ENCODE data around the gene OR2T4.

OR2T4 gene, protein sequence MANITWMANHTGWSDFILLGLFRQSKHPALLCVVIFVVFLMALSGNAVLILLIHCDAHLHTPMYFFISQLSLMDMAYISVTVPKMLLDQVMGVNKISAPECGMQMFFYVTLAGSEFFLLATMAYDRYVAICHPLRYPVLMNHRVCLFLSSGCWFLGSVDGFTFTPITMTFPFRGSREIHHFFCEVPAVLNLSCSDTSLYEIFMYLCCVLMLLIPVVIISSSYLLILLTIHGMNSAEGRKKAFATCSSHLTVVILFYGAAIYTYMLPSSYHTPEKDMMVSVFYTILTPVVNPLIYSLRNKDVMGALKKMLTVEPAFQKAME

DNA sequence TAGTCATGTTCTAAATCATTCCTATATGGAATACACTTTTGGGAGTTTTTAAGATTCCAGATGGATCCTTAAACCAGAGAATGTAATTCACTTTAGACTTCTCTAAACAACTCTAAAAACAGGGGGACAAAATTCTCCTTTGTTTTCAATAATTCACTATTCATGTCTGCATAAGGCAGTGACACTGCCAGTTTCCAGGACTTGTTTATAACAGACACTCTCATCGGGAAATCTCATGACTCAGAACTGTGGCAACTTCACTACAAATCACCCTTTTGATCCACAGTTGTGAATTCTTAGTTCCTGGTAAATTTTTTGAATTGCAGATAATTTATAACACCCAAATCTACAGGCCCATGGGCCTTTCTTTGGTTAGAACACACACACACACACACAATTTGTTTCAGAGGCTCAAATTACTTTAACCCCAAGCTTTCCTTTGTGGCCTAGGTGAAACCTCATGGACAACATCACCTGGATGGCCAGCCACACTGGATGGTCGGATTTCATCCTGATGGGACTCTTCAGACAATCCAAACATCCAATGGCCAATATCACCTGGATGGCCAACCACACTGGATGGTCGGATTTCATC lies at the start of gene OR2T4:
Gene OR2T4 (plus strand): TSS at position 545 of the 595 bp plus-strand sequence. CDS start 0 bp downstream, at position 545.
- no peak for DNase-seq

DNA sequence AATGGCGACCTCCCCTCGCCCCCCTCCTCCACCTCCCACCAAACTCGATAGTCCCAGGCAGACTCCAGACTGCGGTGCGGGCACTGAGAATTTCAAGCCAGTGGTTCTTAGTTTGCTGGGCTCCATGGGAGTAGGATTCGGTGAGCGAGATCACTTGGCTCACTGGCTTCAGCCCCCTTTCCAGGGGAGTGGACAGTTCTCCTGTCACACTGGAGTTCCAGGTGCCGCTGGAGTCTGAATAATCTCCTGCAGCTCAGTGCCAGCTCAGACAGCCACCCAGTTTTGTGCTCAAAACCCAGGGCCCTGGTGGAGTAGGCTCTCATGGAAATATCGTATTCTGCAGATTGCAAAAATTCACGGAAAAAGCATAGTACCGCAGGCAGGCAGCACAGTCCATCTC lies 44.7 kb upstream of the OR2T4 start:
- DNase-seq = no peak

DNA sequence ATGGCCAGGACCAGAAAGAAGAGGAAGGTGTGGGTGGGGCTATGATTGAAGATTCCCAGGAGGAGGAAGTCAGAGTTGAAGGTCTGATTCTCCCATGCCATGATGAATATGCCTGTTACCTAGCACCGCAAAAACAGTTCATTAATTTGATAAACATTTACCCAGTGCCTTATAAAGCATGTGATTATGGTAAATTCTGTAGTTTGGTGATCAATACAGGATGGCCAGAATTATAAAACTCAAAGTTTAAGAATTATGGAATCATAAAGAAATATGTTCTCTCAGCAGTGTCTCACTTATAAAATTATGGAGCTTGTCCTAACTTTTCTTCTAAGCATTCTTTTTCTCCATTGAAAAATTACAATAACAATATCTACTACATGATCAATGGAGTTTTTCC lies 37.0 kb upstream of the OR2T4 start, which contains the start of gene OR2M7:
Gene OR2M7 (minus strand): TSS at position 101 of the 400 bp plus-strand sequence. CDS start 0 bp downstream, at position 101.
- DNase-seq = no peak

DNA sequence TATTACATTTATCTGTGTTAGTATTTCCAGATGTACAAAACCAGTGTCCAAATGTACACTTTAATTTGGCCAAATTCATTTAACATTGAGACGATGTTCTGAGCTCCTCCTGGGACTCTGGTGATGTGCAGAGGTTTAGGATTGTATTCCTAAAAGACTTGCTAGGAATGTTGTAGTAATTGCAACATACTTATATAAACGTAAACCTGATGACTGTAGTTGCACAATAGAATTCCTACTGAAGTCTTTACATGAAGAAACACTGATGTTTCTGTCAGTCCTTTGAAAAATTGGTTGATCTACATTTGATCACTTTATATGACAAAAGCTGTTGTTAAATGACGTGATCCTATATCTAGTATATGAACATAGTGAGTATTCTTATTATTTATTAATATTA lies 18.0 kb upstream of the OR2T4 start:
- DNase-seq = no peak

DNA sequence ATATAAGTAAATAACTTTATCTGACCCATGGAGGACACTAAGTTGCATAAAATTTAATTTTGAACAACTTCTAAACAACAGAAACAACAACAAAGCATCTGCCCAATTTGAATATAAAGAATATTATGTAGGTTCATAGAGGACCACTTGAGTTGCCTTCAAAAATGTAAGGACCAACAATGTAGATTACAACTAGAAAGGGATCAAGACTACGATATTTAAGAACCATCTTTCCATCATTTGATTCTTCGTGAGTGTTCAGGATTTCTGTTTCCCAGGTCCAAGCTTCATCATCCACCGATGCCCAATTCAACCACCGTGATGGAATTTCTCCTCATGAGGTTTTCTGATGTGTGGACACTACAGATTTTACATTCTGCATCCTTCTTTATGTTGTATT lies 13.0 kb upstream of the OR2T4 start, which contains the start of gene OR14C36:
Gene OR14C36 (plus strand): TSS at position 301 of the 400 bp plus-strand sequence. CDS start 0 bp downstream, at position 301.
- DNase-seq = no peak

DNA sequence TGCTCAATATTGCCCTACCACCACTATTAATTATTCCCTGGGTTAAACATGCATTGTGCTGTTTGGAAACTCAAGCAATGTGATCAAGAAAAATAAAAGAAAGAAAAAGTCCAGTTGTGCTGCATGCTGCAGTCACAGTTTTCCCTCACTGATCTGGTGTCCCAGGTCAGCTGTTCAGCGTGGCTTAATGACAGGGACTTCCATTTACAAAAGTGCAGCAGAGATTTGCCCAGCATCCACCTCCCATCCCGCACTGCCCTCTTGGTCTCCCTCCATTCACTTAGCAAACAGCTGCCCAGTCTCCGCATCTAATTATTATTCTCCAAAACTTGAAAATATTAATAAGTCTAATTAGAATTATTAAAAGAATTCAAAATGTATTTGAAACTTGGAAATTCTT lies 2.0 kb upstream of the OR2T4 start:
- DNase-seq = no peak

DNA sequence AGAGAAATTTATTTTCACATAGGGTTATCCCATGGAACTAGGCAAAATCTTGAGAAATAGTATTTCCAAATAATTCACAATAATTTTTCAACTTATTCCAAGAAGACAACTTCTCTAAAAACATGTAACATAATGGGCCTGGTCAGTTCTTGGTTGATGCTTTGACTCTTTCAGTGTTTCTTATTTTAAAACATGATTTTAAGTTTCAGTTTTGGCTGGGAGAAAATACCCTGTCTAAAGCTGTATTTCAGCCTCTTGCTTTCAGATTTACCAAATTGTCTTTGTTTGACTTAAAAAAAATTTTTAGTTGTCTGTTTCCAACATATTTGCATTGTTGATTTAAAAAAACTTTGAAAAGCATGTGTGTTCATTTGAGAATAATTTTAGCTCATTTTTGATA lies 5.1 kb downstream of the OR2T4 start:
- no peak for DNase-seq

DNA sequence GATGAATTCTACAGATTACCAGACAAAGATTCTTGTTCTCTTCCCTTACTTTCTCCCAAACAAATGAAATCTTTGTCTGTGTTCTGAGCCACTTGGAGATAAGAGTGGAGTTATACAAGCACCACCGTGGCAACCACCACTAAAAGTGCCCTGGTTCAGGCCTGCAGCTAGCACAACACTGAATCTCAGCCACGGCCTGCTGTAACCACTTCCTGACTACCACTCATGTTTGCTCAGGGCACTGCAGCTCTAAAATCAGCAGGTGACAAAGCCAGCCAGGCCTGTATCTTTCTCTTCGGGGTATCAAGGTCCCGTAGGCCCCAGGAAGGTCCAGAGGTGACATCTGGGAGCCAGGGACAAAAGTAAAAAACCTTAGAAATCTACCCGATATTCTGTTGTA lies 10.9 kb downstream of the OR2T4 start:
- DNase-seq = no peak

DNA sequence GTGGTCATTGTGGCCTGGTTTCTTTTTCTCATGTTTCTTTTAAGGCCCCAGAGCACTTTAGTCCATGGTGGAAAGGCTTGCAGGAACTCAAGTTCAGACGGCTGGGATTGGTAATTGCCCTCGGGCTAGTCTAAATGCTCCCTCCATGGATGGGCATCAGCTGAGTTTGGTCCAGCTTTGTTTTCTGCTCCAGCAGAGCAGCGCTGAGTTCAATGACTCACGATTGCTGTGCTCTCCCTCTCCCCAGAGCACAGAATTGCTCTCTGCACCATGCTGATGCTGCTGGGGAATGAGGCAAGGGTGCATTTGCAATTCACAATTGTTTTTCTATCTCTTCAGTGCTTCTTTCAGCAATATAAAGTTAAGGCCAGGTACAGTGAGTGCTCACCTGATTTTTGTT lies 12.3 kb downstream of the OR2T4 start:
- no peak for DNase-seq

DNA sequence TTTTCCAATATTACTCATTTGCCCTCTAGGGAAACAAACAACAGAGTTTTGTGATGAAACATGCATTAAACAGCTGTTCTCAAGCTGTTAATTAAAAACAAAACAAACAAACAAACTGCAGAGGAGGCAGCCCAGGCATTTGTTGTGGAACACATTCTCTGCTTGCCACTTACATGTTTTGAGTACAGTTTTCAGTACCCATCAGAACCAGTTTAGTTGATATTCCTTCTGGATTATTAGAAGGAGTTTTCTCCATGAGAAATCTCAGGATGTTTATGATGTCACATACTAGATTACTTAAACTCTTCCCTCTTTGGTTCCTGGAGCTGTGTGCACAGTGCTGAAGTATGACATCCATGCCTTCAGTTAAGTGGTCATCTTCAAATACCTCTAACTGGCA lies 14.0 kb downstream of the OR2T4 start, which contains the start of gene OR2T6:
Gene OR2T6 (plus strand): TSS at position 301 of the 400 bp plus-strand sequence. CDS start 11,863 bp downstream, outside the sequence.
- no peak for DNase-seq

DNA sequence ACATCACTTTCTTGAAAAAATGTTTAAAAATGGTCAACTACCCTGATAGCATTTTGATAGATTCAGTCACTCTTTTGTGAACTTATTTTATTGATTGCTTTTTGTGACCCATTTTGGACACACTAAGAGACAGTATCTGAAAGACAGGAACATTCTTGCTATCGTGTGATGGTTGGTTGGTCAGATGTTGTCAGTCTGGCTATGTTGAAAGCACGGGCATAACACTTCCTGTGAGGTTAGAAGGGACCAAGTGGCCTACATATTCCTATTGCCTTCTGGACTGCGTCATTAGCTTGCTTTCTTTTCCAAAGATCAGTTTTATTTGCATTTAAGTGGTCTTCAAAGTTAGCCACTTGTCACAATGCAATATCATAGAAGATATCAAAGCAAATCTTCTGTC lies 15.5 kb downstream of the OR2T4 start:
- no peak for DNase-seq

DNA sequence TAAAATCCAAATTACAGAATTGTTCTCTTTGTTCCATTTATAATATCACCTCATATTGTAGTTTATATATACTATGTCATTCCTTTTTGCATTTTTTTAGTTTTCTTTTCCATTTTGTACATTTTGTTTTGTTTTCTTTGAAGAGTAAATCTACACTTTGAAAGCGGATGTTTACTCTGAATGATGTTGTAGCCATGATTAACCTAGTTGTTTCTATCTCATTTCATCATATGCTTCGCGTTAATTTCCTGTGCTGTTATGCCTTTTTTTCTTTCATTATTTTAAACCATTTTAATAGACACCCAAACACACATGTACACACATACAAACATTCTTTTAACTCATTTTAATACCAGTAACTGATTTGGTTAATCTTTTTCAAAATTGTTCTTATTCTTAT lies 19.4 kb downstream of the OR2T4 start:
- DNase-seq = no peak

DNA sequence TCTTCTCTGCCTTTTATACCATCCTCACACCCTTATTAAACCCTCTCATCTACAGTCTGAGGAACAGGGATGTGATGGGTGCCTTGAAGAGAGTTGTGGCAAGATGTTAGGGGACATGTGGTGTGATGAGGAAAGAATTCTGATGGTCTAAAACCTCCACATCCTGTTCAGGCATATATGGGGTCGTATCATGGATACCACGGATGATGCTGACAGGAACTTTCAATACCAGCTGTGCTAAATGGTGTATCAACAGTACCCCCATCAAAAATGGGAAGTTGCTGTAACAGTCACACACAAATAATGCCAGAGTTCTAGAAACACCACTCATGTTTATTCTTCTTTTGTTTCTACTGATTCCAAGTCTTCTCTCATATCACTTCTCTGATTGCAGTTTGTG lies 27.0 kb downstream of the OR2T4 start:
- no peak for DNase-seq

DNA sequence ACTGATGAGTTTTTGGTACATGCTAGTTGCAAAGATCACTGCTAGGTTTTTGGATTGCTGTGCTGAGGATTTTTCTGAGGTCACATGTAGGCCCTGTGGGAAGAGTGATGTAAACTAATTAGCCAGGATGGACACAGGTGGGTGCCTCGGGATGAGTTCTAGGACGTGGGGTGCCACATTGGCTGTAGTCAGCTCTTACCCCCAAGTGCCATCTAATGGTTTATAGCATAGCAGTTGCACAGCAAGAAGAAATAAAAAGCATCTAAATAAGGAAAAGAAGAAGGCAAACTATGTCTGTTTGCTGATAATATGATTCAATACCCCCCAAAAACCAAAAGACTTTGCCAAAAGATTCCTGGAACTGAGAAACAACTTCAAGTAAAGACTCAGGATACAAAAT lies 31.6 kb downstream of the OR2T4 start:
- no peak for DNase-seq

DNA sequence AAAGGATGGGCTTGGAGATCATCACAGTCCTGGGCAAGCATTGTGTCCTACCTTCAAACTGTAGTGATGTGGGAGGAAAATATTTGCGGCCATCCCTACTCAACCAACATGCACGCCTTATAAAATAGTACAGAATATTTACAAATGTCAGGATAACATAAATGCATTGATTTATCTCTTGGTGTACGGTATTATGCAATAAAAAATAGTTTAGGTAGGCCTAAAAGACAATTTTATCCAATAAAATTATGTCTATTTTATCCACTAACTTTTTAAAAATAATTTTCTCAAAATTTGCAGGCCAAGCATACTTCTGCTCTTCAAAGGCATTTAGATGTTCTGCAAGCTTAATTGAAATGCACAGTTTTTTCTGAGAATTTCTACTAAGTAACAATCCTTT lies 41.3 kb downstream of the OR2T4 start, which contains the start of gene OR2T1:
Gene OR2T1 (plus strand): TSS at position 301 of the 400 bp plus-strand sequence. CDS start 3,100 bp downstream, outside the sequence.
- DNase-seq = no peak

DNA sequence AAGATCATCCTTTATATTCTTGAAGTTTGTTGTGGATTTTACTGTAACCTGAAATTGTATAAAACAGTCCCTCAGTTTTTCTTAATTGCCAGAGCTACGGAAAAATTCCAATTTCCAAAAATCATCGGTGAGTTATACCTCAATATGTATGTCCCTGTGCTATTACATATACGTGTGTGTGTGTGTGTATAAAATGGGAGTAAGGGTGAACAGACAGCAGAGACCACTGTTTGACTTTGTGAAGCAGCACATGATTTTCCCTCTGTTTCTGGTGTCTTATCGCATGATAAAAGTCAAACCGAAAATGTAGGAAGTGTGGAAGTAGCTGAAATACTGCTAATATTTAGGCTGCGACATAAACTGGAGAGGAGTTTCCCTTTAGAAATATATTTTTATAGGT lies 42.6 kb downstream of the OR2T4 start:
- DNase-seq = no peak

DNA sequence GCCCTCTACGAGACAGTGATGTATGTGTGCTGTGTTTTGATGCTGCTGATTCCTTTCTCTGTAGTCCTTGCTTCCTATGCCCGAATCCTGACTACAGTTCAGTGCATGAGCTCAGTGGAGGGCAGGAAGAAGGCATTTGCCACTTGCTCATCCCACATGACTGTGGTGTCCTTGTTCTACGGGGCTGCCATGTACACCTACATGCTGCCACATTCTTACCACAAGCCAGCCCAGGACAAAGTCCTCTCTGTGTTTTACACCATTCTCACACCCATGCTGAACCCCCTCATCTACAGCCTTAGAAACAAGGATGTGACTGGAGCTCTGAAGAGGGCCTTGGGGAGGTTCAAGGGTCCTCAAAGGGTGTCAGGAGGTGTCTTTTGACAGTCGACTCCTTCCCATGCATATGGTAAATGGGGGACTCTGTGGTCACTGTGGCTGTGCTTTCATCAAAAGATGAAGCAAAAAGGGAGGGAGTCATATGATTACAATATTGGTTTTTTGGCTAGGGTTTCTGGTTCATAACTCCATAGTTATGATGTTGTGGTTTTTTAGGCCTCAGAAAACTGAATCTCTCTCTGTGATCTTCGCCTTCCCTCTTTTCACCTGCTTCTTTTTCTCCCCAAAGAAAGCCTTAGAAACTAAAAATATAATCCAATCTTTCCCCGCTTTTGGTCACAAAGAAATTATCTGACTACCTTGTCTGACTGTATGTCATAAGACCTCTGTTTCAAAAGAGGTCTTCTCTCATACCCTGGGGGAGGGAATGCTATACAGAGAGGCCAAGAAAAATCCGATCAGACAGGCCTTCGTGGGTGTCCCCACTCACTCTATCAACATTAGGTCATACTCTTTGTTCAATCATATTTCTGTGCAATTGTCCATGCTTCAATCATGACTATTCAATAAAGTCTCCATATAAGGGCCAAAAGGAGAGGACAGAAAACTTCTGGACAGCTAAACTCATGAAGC lies 45.5 kb downstream of the OR2T4 start:
- DNase-seq = no peak
